ENCODE data around the gene GPR37L1.
"Not testable (repeated sequence)": the region's sequence is repeated elsewhere in the genome, so short reads cannot be mapped to it uniquely, and the experiment has no call there.

GPR37L1 gene

GRCh38 chr1:202107801-202108731 lies 14.7 kb upstream of the GPR37L1 start:
- no peak for DNase-seq

- no peak for DNase-seq
Observed at GRCh38 chr1:202110977-202111376, 11.7 kb upstream of the GPR37L1 start.

- DNase-seq = not testable (repeated sequence)
Observed at GRCh38 chr1:202111589-202111988, 11.1 kb upstream of the GPR37L1 start.

GRCh38 chr1:202112859-202113689 lies 9.6 kb upstream of the GPR37L1 start:
- DNase-seq = no peak

- DNase-seq = no peak
Observed at GRCh38 chr1:202113690-202114300, 8.9 kb upstream of the GPR37L1 start.

GRCh38 chr1:202116287-202116686 lies 6.4 kb upstream of the GPR37L1 start:
- DNase-seq = no peak

- DNase-seq = no peak
Observed at GRCh38 chr1:202117898-202118371, 4.8 kb upstream of the GPR37L1 start.

GRCh38 chr1:202121006-202121405 lies 1.7 kb upstream of the GPR37L1 start:
- no peak for DNase-seq

GRCh38 chr1:202123336-202123813 lies 658 bp downstream of the GPR37L1 start:
- no peak for DNase-seq

GRCh38 chr1:202124142-202124541 lies 1.4 kb downstream of the GPR37L1 start:
- no peak for DNase-seq

- no peak for DNase-seq
Observed at GRCh38 chr1:202125611-202126010, 2.9 kb downstream of the GPR37L1 start.

GRCh38 chr1:202126426-202126825 lies 3.7 kb downstream of the GPR37L1 start:
- DNase-seq = no peak

GRCh38 chr1:202127061-202127460 lies 4.3 kb downstream of the GPR37L1 start:
- DNase-seq = no peak

GRCh38 chr1:202127836-202128622 lies 5.3 kb downstream of the GPR37L1 start:
- no peak for DNase-seq

- no peak for DNase-seq
Observed at GRCh38 chr1:202129453-202130296, 7.0 kb downstream of the GPR37L1 start.

- no peak for DNase-seq
Observed at GRCh38 chr1:202130297-202130721, 7.6 kb downstream of the GPR37L1 start.

- DNase-seq = no peak
Observed at GRCh38 chr1:202130816-202131522, 8.3 kb downstream of the GPR37L1 start.

- DNase-seq = no peak
Observed at GRCh38 chr1:202131956-202132821, 9.5 kb downstream of the GPR37L1 start.

- DNase-seq = no peak
Observed at GRCh38 chr1:202133001-202133400, 10.3 kb downstream of the GPR37L1 start.
